Skeletal muscle satellite cell (primary cell): Measurements from ENCODE around the gene NSMCE1.
A peak's percentile ranks its signal among the peaks of the same experiment; 100 is the strongest.

ENCODE experiments used
- H3K27me3 ChIP-seq: 2 replicates; pipeline ENCODE4 v1.7.0; 2013; ENCODE audit warnings: low read length; ENCODE audit not compliant: control insufficient read depth, insufficient read depth
- H3K36me3 ChIP-seq: 2 replicates; pipeline ENCODE4 v1.7.0; 2013; ENCODE audit warnings: mild to moderate bottlenecking, control low read depth, low read length; ENCODE audit not compliant: insufficient read depth
- H3K4me1 ChIP-seq: 2 replicates; pipeline ENCODE4 v1.7.0; 2013; ENCODE audit warnings: low read length; ENCODE audit not compliant: control insufficient read depth, insufficient read depth
- H3K4me2 ChIP-seq: 2 replicates; pipeline ENCODE4 v1.7.0; 2013; ENCODE audit warnings: mild to moderate bottlenecking, low read length
- H3K4me3 ChIP-seq: 2 replicates; pipeline ENCODE4 v1.7.0; 2013; ENCODE audit warnings: low read length
- H3K9ac ChIP-seq: 2 replicates; pipeline ENCODE4 v1.7.0; 2013; ENCODE audit warnings: mild to moderate bottlenecking, low read depth, low read length, moderate library complexity
- H3K9me3 ChIP-seq: replicated peaks from 2 replicates; pipeline ENCODE4 v1.7.0; 2013; ENCODE audit warnings: mild to moderate bottlenecking, control low read depth, low read length

Gene NSMCE1

DNA sequence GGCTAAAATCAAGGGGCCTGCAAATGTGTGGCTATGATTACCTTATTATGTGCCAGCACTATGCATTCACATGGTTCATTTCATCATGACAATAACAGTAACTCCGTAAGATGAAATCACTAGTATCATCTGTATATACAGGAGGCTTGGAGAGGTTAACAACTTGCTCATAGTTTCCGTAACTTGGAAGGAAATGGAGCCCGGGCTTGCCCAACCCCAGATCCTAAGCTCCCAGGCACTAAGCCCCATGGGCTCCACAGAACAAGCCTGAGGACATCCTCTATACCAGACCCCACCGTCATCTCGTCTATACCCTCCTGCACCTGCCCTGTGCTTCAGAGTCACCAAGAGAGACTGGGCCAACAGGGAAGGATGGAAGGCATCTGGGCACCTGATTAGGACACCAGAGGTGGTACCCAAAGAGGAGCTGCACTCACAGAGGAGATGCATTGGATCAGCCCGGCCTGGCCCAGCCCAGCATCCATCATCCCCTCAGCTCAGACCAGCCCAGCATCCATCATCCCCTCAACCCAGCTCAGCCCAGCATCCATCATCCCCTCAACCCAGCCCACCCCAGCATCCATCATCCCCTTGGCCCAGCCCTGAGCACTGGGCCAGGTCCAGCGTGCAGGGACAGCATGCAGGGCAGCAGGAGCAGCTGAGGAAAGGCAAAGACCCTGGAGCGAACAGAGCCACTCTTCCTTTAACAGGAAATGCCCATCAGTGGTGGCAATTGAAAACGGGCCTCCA, 28.5 kb downstream of the NSMCE1 start:
- no peak overlapping the region for H3K4me3 ChIP-seq
- no peaks in the 10 kb centered on the region for H3K36me3 ChIP-seq
- H3K27me3 ChIP-seq, result no peaks in the 10 kb centered on the region
- H3K9ac ChIP-seq, result no peak overlapping the region
- H3K4me2 ChIP-seq, result no peak overlapping the region
- peaks cover 72% of the 10 kb centered on the region for H3K4me1 ChIP-seq
- no peaks in the 10 kb centered on the region for H3K9me3 ChIP-seq

DNA sequence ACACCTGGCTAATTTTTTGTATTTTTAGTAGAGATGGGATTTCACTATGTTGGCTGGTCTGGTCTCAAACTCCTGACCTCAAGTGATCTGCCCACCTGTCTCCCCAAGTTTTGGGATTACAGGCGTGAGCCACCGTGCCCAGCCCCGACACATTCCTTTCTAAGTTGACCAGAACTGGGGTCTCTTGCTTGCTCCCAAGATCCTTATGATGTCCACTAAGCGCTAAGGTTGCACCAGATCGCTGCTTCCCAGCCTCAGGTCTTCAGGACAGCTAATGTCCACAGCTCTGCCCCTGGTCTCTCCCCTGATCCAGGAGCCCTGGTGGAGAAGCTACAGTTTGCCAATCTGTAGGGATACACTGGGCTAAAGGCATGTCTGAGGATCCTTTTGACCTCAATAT, 29.5 kb downstream of the NSMCE1 start:
- Histone ChIP-seq H3K4me3 (no peak overlapping the region), H3K4me1 (peaks cover 67% of the 10 kb centered on the region), H3K9me3 (no peaks in the 10 kb centered on the region), H3K9ac (no peak overlapping the region), H3K27me3 (no peaks in the 10 kb centered on the region), H3K36me3 (peaks cover 4% of the 10 kb centered on the region), H3K4me2 (no peak overlapping the region)

DNA sequence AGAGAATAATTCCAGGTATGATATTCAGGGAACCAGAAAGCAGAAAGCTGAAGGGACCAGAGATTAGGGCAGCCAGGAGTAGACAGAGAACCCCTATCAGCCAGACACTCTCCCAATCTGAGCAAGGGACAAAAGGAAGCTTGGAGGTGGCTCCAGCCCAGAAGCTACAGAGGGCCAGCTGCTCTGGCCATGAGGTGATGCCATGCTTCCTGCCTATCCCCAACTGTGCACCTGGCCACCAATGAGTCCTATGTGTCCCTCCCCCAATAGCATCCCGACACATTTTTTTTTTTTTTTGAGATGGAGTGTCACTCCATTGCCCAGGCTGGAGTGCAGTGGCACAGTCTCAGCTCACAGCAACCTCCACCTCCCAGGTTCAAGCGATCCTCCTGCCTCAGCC, 30.0 kb downstream of the NSMCE1 start:
- Histone ChIP-seq H3K36me3 (peaks cover 8% of the 10 kb centered on the region), H3K4me1 (peaks cover 62% of the 10 kb centered on the region), H3K4me3 (no peak overlapping the region), H3K4me2 (no peak overlapping the region), H3K27me3 (no peaks in the 10 kb centered on the region), H3K9ac (no peak overlapping the region), H3K9me3 (no peaks in the 10 kb centered on the region)

DNA sequence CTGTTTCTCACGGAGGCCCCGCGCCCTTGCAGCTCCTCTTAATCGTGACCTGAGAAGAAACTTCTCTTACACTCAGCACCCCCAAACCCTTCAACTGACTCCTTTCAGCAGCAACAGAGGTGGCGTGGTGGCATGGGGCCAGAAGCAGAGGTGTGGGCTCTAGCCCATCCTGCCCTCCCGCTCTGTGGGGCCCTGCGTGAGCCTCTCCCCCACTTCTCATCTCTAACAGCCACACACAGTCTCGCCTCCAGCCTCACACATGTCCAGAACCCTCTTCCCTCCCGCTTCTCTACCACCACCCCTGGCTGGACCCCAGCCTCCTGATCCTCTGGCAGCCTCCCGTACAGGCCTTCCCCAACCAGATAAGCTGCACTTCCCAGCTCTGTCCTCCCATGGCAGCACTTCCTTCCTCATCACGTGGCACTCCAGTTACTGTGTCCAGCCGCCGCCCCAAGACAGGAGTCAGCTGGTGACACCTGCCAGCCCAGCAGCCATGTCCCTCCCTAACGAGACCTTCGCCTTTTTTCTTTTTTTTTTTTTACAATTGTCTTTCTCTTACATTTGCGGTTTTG, 30.5 kb downstream of the NSMCE1 start:
- H3K4me2 ChIP-seq, result no peak overlapping the region
- peaks cover 58% of the 10 kb centered on the region for H3K4me1 ChIP-seq
- H3K27me3 ChIP-seq, result no peaks in the 10 kb centered on the region
- peaks cover 13% of the 10 kb centered on the region for H3K36me3 ChIP-seq
- no peaks in the 10 kb centered on the region for H3K9me3 ChIP-seq
- H3K4me3 ChIP-seq, result no peak overlapping the region
- no peak overlapping the region for H3K9ac ChIP-seq

DNA sequence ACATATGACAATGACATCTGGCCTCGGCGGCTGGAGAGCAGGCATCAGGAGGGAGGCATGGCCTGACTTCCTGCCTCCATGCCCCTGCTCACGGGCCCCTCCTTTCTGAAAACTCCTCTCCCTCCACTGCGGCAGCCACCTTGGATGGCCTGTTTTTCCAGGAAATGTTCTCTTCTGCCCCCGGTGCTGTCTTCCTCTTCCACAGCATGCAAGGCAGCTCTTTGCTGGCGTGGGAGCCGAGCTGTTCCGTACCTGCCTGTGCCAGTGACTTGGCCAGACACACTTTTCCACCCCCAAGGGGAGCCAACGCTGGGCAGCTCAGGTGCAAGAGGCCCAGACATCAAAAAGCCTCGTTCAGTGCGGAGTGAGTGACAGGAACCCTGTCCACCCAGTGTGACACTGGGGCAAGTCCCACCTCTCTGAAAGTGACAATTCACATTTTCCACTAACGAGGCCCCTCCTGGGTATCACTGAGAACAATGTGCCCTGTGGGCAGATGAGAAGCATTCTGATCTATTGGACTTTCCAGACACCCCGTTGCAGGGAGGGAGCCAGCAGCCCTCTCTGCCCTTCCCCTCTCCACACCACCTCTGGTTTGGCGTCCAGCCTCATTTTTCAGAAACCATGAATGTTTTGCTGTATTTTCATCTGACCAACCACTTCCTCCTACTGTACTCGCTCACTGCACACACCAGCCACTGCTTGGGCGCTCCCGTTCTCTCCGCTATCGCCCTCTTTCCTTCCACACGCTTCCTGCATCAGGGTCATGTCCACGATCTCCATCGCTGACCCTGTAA, 31.2 kb downstream of the NSMCE1 start:
- Histone ChIP-seq H3K27me3 (no peaks in the 10 kb centered on the region), H3K4me2 (no peak overlapping the region), H3K36me3 (peaks cover 16% of the 10 kb centered on the region), H3K9me3 (no peaks in the 10 kb centered on the region), H3K4me3 (no peak overlapping the region), H3K4me1 (peaks cover 52% of the 10 kb centered on the region), H3K9ac (peak overlapping the region; percentile 43)

DNA sequence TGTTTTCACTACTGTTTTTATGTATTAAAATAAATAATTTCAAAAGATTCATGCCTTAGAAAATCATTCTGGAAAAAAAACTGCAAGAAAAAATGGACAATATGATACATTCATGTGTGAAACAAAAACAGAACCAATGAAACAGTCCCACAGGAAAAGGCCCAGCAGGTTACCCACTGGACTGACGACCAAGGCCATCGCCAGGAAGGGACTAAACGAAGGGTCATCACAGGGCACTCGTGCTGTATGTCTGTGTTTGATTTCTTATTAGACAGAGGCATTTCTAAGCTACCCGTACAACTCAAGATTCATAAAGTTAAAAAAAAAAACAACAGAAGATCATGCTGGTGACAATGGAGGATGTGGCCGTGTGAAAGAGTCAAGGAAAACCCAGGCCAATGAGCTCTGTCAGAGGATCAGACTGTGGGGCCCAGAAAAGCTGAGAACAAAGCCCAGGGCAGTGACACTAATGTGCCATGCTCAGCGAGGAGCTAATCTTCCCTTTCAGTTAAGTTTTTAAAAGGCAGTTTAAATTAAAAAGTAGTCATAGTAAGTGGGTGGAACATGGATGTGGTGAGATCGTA, 31.8 kb downstream of the NSMCE1 start:
- Histone ChIP-seq H3K9ac (peak overlapping the region; percentile 43), H3K4me2 (no peak overlapping the region), H3K36me3 (peaks cover 20% of the 10 kb centered on the region), H3K9me3 (no peaks in the 10 kb centered on the region), H3K4me3 (no peak overlapping the region), H3K4me1 (peaks cover 45% of the 10 kb centered on the region), H3K27me3 (no peaks in the 10 kb centered on the region)

GRCh38 chr16:27235938-27236245, 32.7 kb downstream of the NSMCE1 start:
- peak overlapping the region; percentile 30 for H3K9ac ChIP-seq
- H3K27me3 ChIP-seq, result no peaks in the 10 kb centered on the region
- peak overlapping the region; percentile 58 for H3K4me2 ChIP-seq
- H3K36me3 ChIP-seq, result peaks cover 20% of the 10 kb centered on the region
- H3K9me3 ChIP-seq, result no peaks in the 10 kb centered on the region
- peaks cover 37% of the 10 kb centered on the region for H3K4me1 ChIP-seq
- no peak overlapping the region for H3K4me3 ChIP-seq

DNA sequence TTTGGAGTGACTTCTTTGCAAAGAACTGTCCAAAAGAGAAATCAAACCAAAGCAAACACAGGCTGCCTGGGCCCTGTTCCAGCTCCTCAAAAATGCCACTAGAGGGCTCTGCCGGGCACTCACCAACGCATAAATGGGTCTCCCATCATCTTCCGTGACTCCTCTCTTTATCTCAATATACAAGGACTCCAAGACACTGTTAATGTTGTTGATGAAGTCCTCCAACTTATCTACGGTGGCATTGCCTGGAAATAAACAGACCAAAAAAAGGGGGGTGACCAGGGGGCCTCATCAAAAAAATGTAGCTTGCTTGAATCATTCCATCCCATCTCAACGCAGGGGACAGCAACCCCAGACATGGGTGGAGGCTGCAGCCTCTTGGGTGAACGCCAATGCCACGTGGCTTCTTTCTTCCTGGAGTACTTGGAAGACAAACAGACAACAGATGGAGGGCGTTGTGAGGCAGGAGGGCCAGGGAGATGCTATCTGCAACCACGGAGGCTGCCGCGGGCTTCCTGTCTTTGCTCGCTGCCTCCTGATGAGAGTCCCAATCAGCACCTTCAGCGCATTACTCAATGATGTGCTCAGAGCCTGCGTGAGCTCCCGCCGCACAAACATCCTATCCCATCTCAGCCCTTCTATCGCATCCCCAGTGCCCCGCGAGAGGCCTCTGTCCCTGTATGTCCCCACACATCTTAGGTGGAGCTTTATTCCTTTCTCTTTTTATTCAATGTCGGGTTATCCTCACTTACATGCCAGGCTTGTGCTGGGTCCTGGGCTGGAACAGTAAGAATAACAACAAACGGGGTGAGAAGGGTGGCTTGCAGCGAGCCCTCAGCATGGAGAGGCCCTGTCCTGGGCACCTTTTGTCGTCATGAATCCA, 33.3 kb downstream of the NSMCE1 start:
- Histone ChIP-seq H3K9me3 (no peaks in the 10 kb centered on the region), H3K36me3 (peaks cover 20% of the 10 kb centered on the region), H3K4me1 (peaks cover 33% of the 10 kb centered on the region), H3K27me3 (no peaks in the 10 kb centered on the region), H3K9ac (peak overlapping the region; percentile 30), H3K4me3 (no peak overlapping the region), H3K4me2 (peak overlapping the region; percentile 58)

GRCh38 chr16:27234603-27235002, 34.0 kb downstream of the NSMCE1 start:
- H3K4me2 ChIP-seq, result no peak overlapping the region
- H3K9ac ChIP-seq, result peak overlapping the region; percentile 18
- peaks cover 22% of the 10 kb centered on the region for H3K36me3 ChIP-seq
- H3K4me1 ChIP-seq, result peaks cover 33% of the 10 kb centered on the region
- no peaks in the 10 kb centered on the region for H3K9me3 ChIP-seq
- no peaks in the 10 kb centered on the region for H3K27me3 ChIP-seq
- H3K4me3 ChIP-seq, result no peak overlapping the region

GRCh38 chr16:27234171-27234570, 34.4 kb downstream of the NSMCE1 start:
- Histone ChIP-seq H3K9me3 (no peaks in the 10 kb centered on the region), H3K27me3 (no peaks in the 10 kb centered on the region), H3K9ac (no peak overlapping the region), H3K4me3 (no peak overlapping the region), H3K36me3 (peaks cover 23% of the 10 kb centered on the region), H3K4me2 (no peak overlapping the region), H3K4me1 (peaks cover 36% of the 10 kb centered on the region)

GRCh38 chr16:27233731-27234130, 34.8 kb downstream of the NSMCE1 start:
- peaks cover 40% of the 10 kb centered on the region for H3K4me1 ChIP-seq
- H3K9me3 ChIP-seq, result no peaks in the 10 kb centered on the region
- no peak overlapping the region for H3K4me2 ChIP-seq
- no peak overlapping the region for H3K4me3 ChIP-seq
- H3K36me3 ChIP-seq, result peaks cover 26% of the 10 kb centered on the region
- H3K27me3 ChIP-seq, result no peaks in the 10 kb centered on the region
- H3K9ac ChIP-seq, result no peak overlapping the region
